Mesothelial cell of epicardium (in vitro differentiated cells): ENCODE results near the gene SVIL. TPM values are rescaled to one million over a fixed set of nuclear protein-coding genes. Genes with fewer than 3 reads are reported as not detected.
"Not testable (repeated sequence)": the region's sequence is repeated elsewhere in the genome, so short reads cannot be mapped to it uniquely, and the experiment has no call there.

ENCODE experiments used
- DNase-seq, 2 experiments: peaks; one replicate each; pipeline ENCODE4 v3.0.0; 2021; ENCODE audit warnings: low spot score in 2 of 2; ENCODE audit not compliant: unreplicated experiment in 2 of 2
- H3K27ac Mint-ChIP-seq: 2 replicates; pipeline ENCODE4 v1.8.0; 2021; ENCODE audit warnings: mixed read lengths
- H3K27me3 Mint-ChIP-seq: 2 replicates; pipeline ENCODE4 v1.8.0; 2021; ENCODE audit warnings: low read depth, mixed read lengths
- H3K36me3 Mint-ChIP-seq: 2 replicates; pipeline ENCODE4 v1.8.0; 2021; ENCODE audit warnings: mixed read lengths
- H3K4me1 Mint-ChIP-seq: 2 replicates; pipeline ENCODE4 v1.8.0; 2021; ENCODE audit warnings: mixed read lengths
- H3K4me3 Mint-ChIP-seq: 2 replicates; pipeline ENCODE4 v1.8.0; 2021; ENCODE audit warnings: mild to moderate bottlenecking, moderate library complexity, mixed read lengths
- H3K9me3 Mint-ChIP-seq: 2 replicates; pipeline ENCODE4 v1.8.0; 2021; ENCODE audit warnings: mixed read lengths
- CTCF ChIP-seq: fragments of 200-600 bp; sonication (generic); IDR thresholded peaks from one replicate; pipeline ENCODE4 v1.5.0; 2021; ENCODE audit warnings: antibody characterized with exemption; ENCODE audit not compliant: unreplicated experiment
- total RNA-seq: library from RNA; stranded (reverse); gene quantifications from 3 replicates; pipeline ENCODE4 v1.2.1, GENCODE V29; 2021

The SVIL gene
- total RNA-seq, 1 donor from 2014 or later: 293 TPM

- peak; percentile 50 for TF ChIP-seq CTCF
- Mint-ChIP-seq H3K27ac (no peak overlapping the region), H3K36me3 (peaks cover 39% of the 10 kb centered on the region), H3K4me1 (no peaks in the 10 kb centered on the region), H3K9me3 (no peaks in the 10 kb centered on the region), H3K4me3 (no peak overlapping the region), H3K27me3 (no peaks in the 10 kb centered on the region)
- no peak for DNase-seq
These were observed 117.3 kb downstream of the SVIL start for GRCh38 chr10:29517352-29517923.

GRCh38 chr10:29516309-29516932 is 118.3 kb downstream of the SVIL start:
- H3K27ac Mint-ChIP-seq, H3K9me3 Mint-ChIP-seq, H3K4me1 Mint-ChIP-seq, H3K27me3 Mint-ChIP-seq, H3K4me3 Mint-ChIP-seq, DNase-seq: not testable (repeated sequence)
- H3K36me3 Mint-ChIP-seq: peaks cover 36% of the 10 kb centered on the region

- Mint-ChIP-seq H3K27ac (peak overlapping the region; percentile 50), H3K36me3 (peaks cover 33% of the 10 kb centered on the region)
- H3K4me1 Mint-ChIP-seq, H3K4me3 Mint-ChIP-seq, H3K9me3 Mint-ChIP-seq, H3K27me3 Mint-ChIP-seq, DNase-seq: not testable (repeated sequence)
These were observed 118.9 kb downstream of the SVIL start for GRCh38 chr10:29515879-29516278.

- not testable (repeated sequence) for H3K27ac Mint-ChIP-seq
These were observed 119.7 kb downstream of the SVIL start for GRCh38 chr10:29515104-29515503.

GRCh38 chr10:29514306-29514705 is 120.5 kb downstream of the SVIL start:
- Mint-ChIP-seq H3K9me3 (no peaks in the 10 kb centered on the region), H3K27ac (no peak overlapping the region), H3K4me1 (no peaks in the 10 kb centered on the region), H3K27me3 (no peaks in the 10 kb centered on the region), H3K4me3 (no peak overlapping the region), H3K36me3 (peaks cover 21% of the 10 kb centered on the region)
- TF ChIP-seq CTCF: no peak
- DNase-seq: no peak

More at GRCh38 chr10:29515104-29515503, 119.7 kb downstream of the SVIL start:
- H3K27me3 Mint-ChIP-seq, H3K4me3 Mint-ChIP-seq, H3K4me1 Mint-ChIP-seq, DNase-seq, H3K9me3 Mint-ChIP-seq: not testable (repeated sequence)
- peaks cover 28% of the 10 kb centered on the region for H3K36me3 Mint-ChIP-seq

GRCh38 chr10:29512425-29512974 is 122.3 kb downstream of the SVIL start:
- TF ChIP-seq CTCF: no peak
- Mint-ChIP-seq H3K27me3 (no peaks in the 10 kb centered on the region), H3K4me3 (no peak overlapping the region), H3K36me3 (peaks cover 24% of the 10 kb centered on the region), H3K9me3 (no peaks in the 10 kb centered on the region), H3K27ac (peak overlapping the region; percentile 75), H3K4me1 (no peaks in the 10 kb centered on the region)
- no peak for DNase-seq

- DNase-seq, H3K27ac Mint-ChIP-seq, H3K4me3 Mint-ChIP-seq, H3K4me1 Mint-ChIP-seq, H3K9me3 Mint-ChIP-seq, H3K27me3 Mint-ChIP-seq: not testable (repeated sequence)
- H3K36me3 Mint-ChIP-seq: peaks cover 27% of the 10 kb centered on the region
These were observed 123.0 kb downstream of the SVIL start for GRCh38 chr10:29511806-29512205.

- peaks cover 32% of the 10 kb centered on the region for H3K36me3 Mint-ChIP-seq
- not testable (repeated sequence) for H3K27ac Mint-ChIP-seq, H3K9me3 Mint-ChIP-seq, H3K4me1 Mint-ChIP-seq, H3K27me3 Mint-ChIP-seq, H3K4me3 Mint-ChIP-seq, DNase-seq
These were observed 124.2 kb downstream of the SVIL start for GRCh38 chr10:29510483-29511157.
